Anterior cingulate cortex (tissue), 58 donors: ENCODE data around the gene TANC1.

Experiments
- DNase-seq, 58 donors: peaks; one replicate each; lab custom pipeline; 2025; lab: John Stamatoyannopoulos, UW

The TANC1 gene

GRCh38 chr2:159108181-159108893, 139.9 kb downstream of the TANC1 start:
- no peak for DNase-seq

GRCh38 chr2:159109517-159109916, 141.1 kb downstream of the TANC1 start:
- no peak for DNase-seq

GRCh38 chr2:159110784-159111183, 142.3 kb downstream of the TANC1 start:
- no peak for DNase-seq

GRCh38 chr2:159111346-159111927, 143.0 kb downstream of the TANC1 start:
- DNase-seq: peak in 29 of 58 donors; percentile 7 to 82 (median 40)

- DNase-seq: no peak
Measured at GRCh38 chr2:159114835-159115234, 146.4 kb downstream of the TANC1 start.

GRCh38 chr2:159116922-159117321, 148.5 kb downstream of the TANC1 start:
- DNase-seq: no peak

GRCh38 chr2:159117658-159118057, 149.2 kb downstream of the TANC1 start:
- DNase-seq: no peak

- peak in 56 of 58 donors; percentile 20 to 94 (median 78) for DNase-seq
Measured at GRCh38 chr2:159118115-159118858, 149.8 kb downstream of the TANC1 start.

- no peak for DNase-seq
Measured at GRCh38 chr2:159118859-159119500, 150.5 kb downstream of the TANC1 start.

GRCh38 chr2:159119652-159120257, 151.3 kb downstream of the TANC1 start:
- no peak for DNase-seq

GRCh38 chr2:159123786-159124185, 155.3 kb downstream of the TANC1 start:
- DNase-seq: no peak

- DNase-seq: peak in 2 of 58 donors; percentile 10 to 26
Measured at GRCh38 chr2:159124441-159124911, 156.0 kb downstream of the TANC1 start.

- no peak for DNase-seq
Measured at GRCh38 chr2:159124931-159125467, 156.6 kb downstream of the TANC1 start.

GRCh38 chr2:159125858-159126257, 157.4 kb downstream of the TANC1 start:
- DNase-seq: no peak

GRCh38 chr2:159126432-159127022, 158.1 kb downstream of the TANC1 start:
- DNase-seq: no peak

- DNase-seq: no peak
Measured at GRCh38 chr2:159128191-159128590, 159.8 kb downstream of the TANC1 start.

GRCh38 chr2:159129269-159129668, 160.8 kb downstream of the TANC1 start:
- DNase-seq: no peak

- peak in 15 of 58 donors; percentile 11 to 65 (median 23) for DNase-seq
Measured at GRCh38 chr2:159129824-159130223, 161.4 kb downstream of the TANC1 start.

GRCh38 chr2:159130302-159130701, 161.9 kb downstream of the TANC1 start:
- DNase-seq: no peak
